Tibial nerve (tissue), 4 donors: ENCODE results near the gene KLHL36.

Source experiments
- CTCF ChIP-seq, 5 experiments: fragments of 200-600 bp in 3 of 5; fragments of 450-650 bp in 2 of 5; sonication (generic) in 3 of 5; IDR thresholded peaks; one replicate each; pipeline ENCODE4 v1.5.1; 2016 to 2019; ENCODE audit warnings: antibody characterized with exemption in 5 of 5, mild to moderate bottlenecking in 3 of 5, moderate library complexity in 2 of 5
- EP300 ChIP-seq, 2 donors: sonication (generic); formaldehyde crosslinking; IDR thresholded peaks; one replicate each; pipeline ENCODE4 v1.6.1; 2017; ENCODE audit warnings: antibody characterized with exemption in 2 of 2, mild to moderate bottlenecking in 1 of 2
- POLR2A ChIP-seq, 2 donors: fragments of 450-650 bp; IDR thresholded peaks; one replicate each; pipeline ENCODE4 v1.6.1; 2017; ENCODE audit warnings: antibody characterized with exemption in 2 of 2, mild to moderate bottlenecking in 2 of 2, moderate library complexity in 2 of 2

- TF ChIP-seq CTCF (IDR thresholded peaks at IDR 0.05) (no peak), POLR2A (IDR thresholded peaks at IDR 0.05) (no peak), EP300 (IDR thresholded peaks at IDR 0.05) (no peak)
These were observed 8.2 kb upstream of the KLHL36 start for GRCh38 chr16:84640145-84640544.
